IMR-90 (cell line): ENCODE data around the gene GTF2H1. TPM values are rescaled to one million over a fixed set of nuclear protein-coding genes. Genes with fewer than 3 reads are reported as not detected.

Source experiments
- ATAC-seq: fragments of 200-7000 bp; cut with Tn5 transposase; 2 replicates; pipeline ENCODE4 v1.9.1; 2020; ENCODE audit warnings: low read depth, mild to moderate bottlenecking, moderate library complexity
- BruUV-seq: library from RNA; stranded (reverse); fragments of 400-500 nt; replicated peaks from 2 replicates; lab custom pipeline; 2021; lab: Mats Ljungman, UMichigan
- CTCF ChIA-PET: fragments of 300-600 bp; formaldehyde crosslinking; extraction: SDS; loops from one replicate; lab custom pipeline; 2021; ENCODE audit warnings: antibody characterized with exemption; lab: Yijun Ruan, JAX
- POLR2A ChIA-PET: fragments of 300-600 bp; sonication (Branson Sonifier 250); formaldehyde crosslinking; loops from one replicate; lab custom pipeline; 2022; ENCODE audit warnings: antibody characterized with exemption; ENCODE audit not compliant: unreplicated experiment; lab: Charles Lee
- DNase-seq: peaks from one replicate; pipeline ENCODE4 v3.0.0; 2013
- H2AFZ ChIP-seq: replicated peaks from 2 replicates; pipeline ENCODE3; 2013; ENCODE audit warnings: low read length, mild to moderate bottlenecking; ENCODE audit not compliant: poor library complexity
- H2AK5ac ChIP-seq: 2 replicates; pipeline ENCODE4 v1.6.1; 2013; ENCODE audit warnings: low read depth, low read length, inconsistent platforms
- H2AK9ac ChIP-seq: replicated peaks from 2 replicates; pipeline ENCODE3; 2013; ENCODE audit warnings: mild to moderate bottlenecking, low read depth, low read length, moderate library complexity; ENCODE audit not compliant: poor library complexity
- H2BK120ac ChIP-seq: 2 replicates; pipeline ENCODE4 v1.6.1; 2013; ENCODE audit warnings: low read depth, low read length, inconsistent platforms
- H2BK15ac ChIP-seq: 3 replicates; pipeline ENCODE4 v1.6.1; 2013; ENCODE audit warnings: low read depth, low read length, inconsistent platforms
- H2BK20ac ChIP-seq: 2 replicates; pipeline ENCODE4 v1.6.1; 2013; ENCODE audit warnings: low read depth, mild to moderate bottlenecking, inconsistent platforms, low read length, moderate library complexity
- H2BK5ac ChIP-seq: 2 replicates; pipeline ENCODE4 v1.6.1; 2013; ENCODE audit warnings: mild to moderate bottlenecking, low read depth, low read length, inconsistent platforms; ENCODE audit not compliant: poor library complexity, severe bottlenecking
- H3K14ac ChIP-seq: replicated peaks from 2 replicates; pipeline ENCODE4 v1.6.1; 2013; ENCODE audit warnings: low read depth, low read length, inconsistent platforms
- H3K18ac ChIP-seq: 2 replicates; pipeline ENCODE4 v1.6.1; 2013; ENCODE audit warnings: low read depth, low read length, control low read depth
- H3K23ac ChIP-seq: 2 replicates; pipeline ENCODE4 v1.6.1; 2013; ENCODE audit warnings: low read depth, low read length, inconsistent platforms
- H3K27ac ChIP-seq: 2 replicates; pipeline ENCODE4 v1.5.1; 2013; ENCODE audit warnings: mild to moderate bottlenecking, control low read depth, low read length; ENCODE audit not compliant: insufficient read depth
- H3K27me3 ChIP-seq: 2 replicates; pipeline ENCODE4 v1.6.1; 2013; ENCODE audit warnings: low read length; ENCODE audit not compliant: control insufficient read depth, insufficient read depth
- H3K36me3 ChIP-seq: 2 replicates; pipeline ENCODE4 v1.6.1; 2013; ENCODE audit warnings: low read length, mixed read lengths; ENCODE audit not compliant: control insufficient read depth, insufficient read depth
- H3K4ac ChIP-seq: 2 replicates; pipeline ENCODE4 v1.6.1; 2013; ENCODE audit warnings: low read depth, low read length, inconsistent platforms
- H3K4me1 ChIP-seq: 2 replicates; pipeline ENCODE4 v1.6.1; 2013; ENCODE audit warnings: low read length, mixed read lengths; ENCODE audit not compliant: control insufficient read depth, insufficient read depth
- H3K4me2 ChIP-seq: 2 replicates; pipeline ENCODE4 v1.6.1; 2013; ENCODE audit warnings: low read depth, mild to moderate bottlenecking, control low read depth, low read length, moderate library complexity
- H3K4me3 ChIP-seq: 2 replicates; pipeline ENCODE4 v1.5.1; 2013; ENCODE audit warnings: low read depth, mild to moderate bottlenecking, control low read depth, low read length, moderate library complexity; ENCODE audit not compliant: insufficient read depth
- H3K56ac ChIP-seq: 2 replicates; pipeline ENCODE4 v1.6.1; 2013; ENCODE audit warnings: low read length, inconsistent platforms; ENCODE audit not compliant: insufficient read depth; ENCODE audit errors: extremely low read depth
- H3K79me1 ChIP-seq, 2 experiments: 2 replicates each; pipeline ENCODE4 v1.6.1; 2013; ENCODE audit warnings: low read length in 2 of 2, inconsistent platforms in 1 of 2, low read depth in 1 of 2
- H3K9ac ChIP-seq: 2 replicates; pipeline ENCODE4 v1.6.1; 2013; ENCODE audit warnings: low read depth, low read length, control low read depth
- H3K9me1 ChIP-seq: 2 replicates; pipeline ENCODE4 v1.6.1; 2013; ENCODE audit warnings: low read length, inconsistent platforms; ENCODE audit not compliant: insufficient read depth
- H3K9me3 ChIP-seq: 2 replicates; pipeline ENCODE4 v1.6.1; 2013; ENCODE audit warnings: low read length; ENCODE audit not compliant: control insufficient read depth, insufficient read depth
- H4K20me1 ChIP-seq: 2 replicates; pipeline ENCODE4 v1.6.1; 2013; ENCODE audit warnings: low read length, inconsistent platforms; ENCODE audit not compliant: insufficient read depth
- H4K5ac ChIP-seq: 2 replicates; pipeline ENCODE4 v1.6.1; 2013; ENCODE audit warnings: mild to moderate bottlenecking, low read depth, low read length, control low read depth
- H4K8ac ChIP-seq, 2 experiments: 2 replicates each; pipeline ENCODE4 v1.6.1; 2013; ENCODE audit warnings: low read depth in 2 of 2, low read length in 2 of 2, control low read depth in 1 of 2, inconsistent platforms in 1 of 2
- H4K91ac ChIP-seq: 2 replicates; pipeline ENCODE4 v1.6.1; 2013; ENCODE audit warnings: low read depth, low read length, inconsistent platforms; ENCODE audit not compliant: insufficient read depth
- CEBPB ChIP-seq: IDR thresholded peaks from 2 replicates; pipeline ENCODE4 v1.6.1; 2012; ENCODE audit warnings: low read depth, low read length, improper control_type of control experiment
- CHD1 ChIP-seq: IDR thresholded peaks from 2 replicates; pipeline ENCODE4 v1.6.1; 2012; ENCODE audit warnings: low read depth, low read length, improper control_type of control experiment
- CTCF ChIP-seq: conservative IDR thresholded peaks from 2 replicates; pipeline ENCODE4 v1.5.1; 2012; ENCODE audit warnings: mild to moderate bottlenecking, low read depth, low read length, improper control_type of control experiment
- ELK1 ChIP-seq: fragments of 150-350 bp; IDR thresholded peaks from 2 replicates; pipeline ENCODE4 v1.6.1; 2016; ENCODE audit warnings: low read depth, mild to moderate bottlenecking, low read length, moderate library complexity, borderline replicate concordance
- FOS ChIP-seq: fragments of 150-350 bp; IDR thresholded peaks from 2 replicates; pipeline ENCODE4 v1.6.1; 2016; ENCODE audit warnings: low read depth, low read length
- MXI1 ChIP-seq: IDR thresholded peaks from 2 replicates; pipeline ENCODE4 v1.6.1; 2012; ENCODE audit warnings: low read depth, mild to moderate bottlenecking, low read length, moderate library complexity, borderline replicate concordance
- POLR2A ChIP-seq: IDR thresholded peaks from 2 replicates; pipeline ENCODE4 v1.6.1; 2012; ENCODE audit warnings: mild to moderate bottlenecking, low read depth, low read length
- RAD21 ChIP-seq: IDR thresholded peaks from 2 replicates; pipeline ENCODE4 v1.6.1; 2012; ENCODE audit warnings: low read length, improper control_type of control experiment
- SMC3 ChIP-seq: fragments of 150-350 bp; IDR thresholded peaks from 2 replicates; pipeline ENCODE4 v1.6.1; 2016; ENCODE audit warnings: low read depth, mild to moderate bottlenecking, antibody characterized with exemption, low read length, moderate library complexity
- USF2 ChIP-seq: fragments of 150-350 bp; IDR thresholded peaks from 2 replicates; pipeline ENCODE4 v1.6.1; 2017; ENCODE audit warnings: mild to moderate bottlenecking, antibody characterized with exemption, low read length, low read depth
- WGBS, 2 experiments: methylation state at CpG; one replicate each; pipeline versions ENCODE4 v1.1.5 to v1.1.7; 2013; ENCODE audit warnings: missing lambda C conversion rate in 2 of 2; ENCODE audit not compliant: insufficient read length in 1 of 2; ENCODE audit errors: extremely low coverage in 2 of 2; 5-methylcytosine and 5-hydroxymethylcytosine counted together
- dilution Hi-C: fragments of 300-500 bp; cut with HindIII; formaldehyde crosslinking; loops from one replicate; pipeline ENCODE4 v1.14.3; 2018; ENCODE audit warnings: low sequenced_read_pairs; ENCODE audit not compliant: unreplicated experiment
- in situ Hi-C: fragments of 300-500 bp; cut with MboI; formaldehyde crosslinking; loops from 3 replicates; pipeline ENCODE4 v1.14.3; 2019; ENCODE audit warnings: low sequenced_read_pairs, inconsistent platforms, mixed read lengths
- intact Hi-C: fragments of 100-400 bp; cut with micrococcal nuclease; formaldehyde crosslinking; loops from 2 replicates; pipeline ENCODE4 v1.10.0; 2022
- polyA plus RNA-seq, 3 experiments: library from polyadenylated mRNA; depleted of rRNA; stranded (reverse); fragments of >200 nt; gene quantifications; 2 replicates each; pipeline ENCODE4 v1.2.3, GENCODE V29; 2012; ENCODE audit warnings: low replicate concordance in 1 of 3
- total RNA-seq: library from RNA; depleted of rRNA; stranded (reverse); fragments of >200 nt; gene quantifications from 2 replicates; pipeline ENCODE4 v1.2.3, GENCODE V29; 2012

The GTF2H1 gene
- total and polyA plus RNA-seq, 2 of the 4 experiments (the other 2 are of a cell fraction) = 25.0 to 67.0 TPM

GRCh38 chr11:18312663-18313420, 9.5 kb upstream of the GTF2H1 start (continued):
- TF ChIP-seq MXI1 (no peak), CHD1 (no peak), FOS (no peak)

GRCh38 chr11:18313965-18314763, 8.2 kb upstream of the GTF2H1 start:
- Histone ChIP-seq H2BK120ac (peak overlapping the region; percentile 59), H3K23ac (no peak overlapping the region), H2AK9ac (no peak overlapping the region), H3K4ac (peak overlapping the region; percentile 31), H3K36me3 (peaks cover 13% of the 10 kb centered on the region), H4K91ac (peak overlapping the region; percentile 66; the same call in 1 of the 2 replicates), H3K4me2 (no peak overlapping the region), H2BK15ac (no peak overlapping the region; the same call in 2 of the 3 replicates), H3K4me3 (no peak overlapping the region), H3K27ac (peak overlapping the region; percentile 37; the same call in 1 of the 2 replicates), H3K18ac (peak overlapping the region; percentile 52), H2BK20ac (no peak overlapping the region; the same call in 1 of the 2 replicates), H3K27me3 (no peaks in the 10 kb centered on the region), H3K9me1 (peaks cover 6% of the 10 kb centered on the region; the same call in 1 of the 2 replicates), H3K14ac (0 out of 2 replicates have a peak overlapping the region, but pooled peaks have one; percentile 1), H2AFZ (no peak overlapping the region), H3K56ac (no peak overlapping the region), H3K79me1 (peaks cover 22 to 42% of the 10 kb centered on the region in 2 experiments), H4K5ac (0 out of 2 replicates have a peak overlapping the region, but pooled peaks have one; percentile 4), H4K20me1 (no peaks in the 10 kb centered on the region), H2AK5ac (peak overlapping the region; percentile 61; the same call in 1 of the 2 replicates), H2BK5ac (peak overlapping the region; percentile 21), H4K8ac (no peak overlapping the region), H3K9me3 (no peaks in the 10 kb centered on the region), H3K4me1 (peaks cover 9% of the 10 kb centered on the region), H3K9ac (no peak overlapping the region)
- CTCF ChIA-PET = no interaction called here
- no TSS peak for BruUV-seq
- POLR2A ChIA-PET = interaction anchor here (0.8 kb wide), 1 partner anchor 69 kb away, joined by 5 read pairs; no protein-coding TSS in a partner anchor
- 50% methylated on average over 1 of the region's 10 CpGs; no CpG with 5 or more reads in 1 of the 2 experiments for WGBS, 2 experiments
- DNase-seq (peak; percentile 36), ATAC-seq (peak; percentile 8; the same call in 1 of the 2 replicates)
- dilution Hi-C loops = no loop called here
- in situ Hi-C loops = no loop called here
- intact Hi-C loops = no loop called here
- TF ChIP-seq SMC3 = no peak
- no peak for TF ChIP-seq POLR2A
- TF ChIP-seq MXI1 = no peak
- TF ChIP-seq CTCF = no peak
- no peak for TF ChIP-seq USF2
- no peak for TF ChIP-seq ELK1
- no peak for TF ChIP-seq RAD21
- no peak for TF ChIP-seq CEBPB
